HG03521 (cell line): ENCODE results near the gene L1CAM.

ENCODE experiments used
- ATAC-seq: cut with Tn5 transposase; IDR thresholded peaks from one replicate; pipeline ENCODE4 v1.9.1; 2021; ENCODE audit warnings: mild to moderate bottlenecking, moderate library complexity; ENCODE audit not compliant: unreplicated experiment

L1CAM gene

GRCh38 chrX:153905481-153906095 lies 19.6 kb upstream of the L1CAM start:
- ATAC-seq = no peak

GRCh38 chrX:153903991-153904957 lies 18.3 kb upstream of the L1CAM start, which contains the start of gene AVPR2:
TSS of gene AVPR2 (plus strand) at chrX:153904673. CDS start at chrX:153905146, 473 bp downstream.
- ATAC-seq = no peak

- no peak for ATAC-seq
Measured at GRCh38 chrX:153903238-153903980, 17.4 kb upstream of the L1CAM start.

- no peak for ATAC-seq
Measured at GRCh38 chrX:153902385-153902784, 16.4 kb upstream of the L1CAM start.

GRCh38 chrX:153901753-153902140 lies 15.8 kb upstream of the L1CAM start:
- ATAC-seq = no peak

- ATAC-seq = peak; percentile 58
Measured at GRCh38 chrX:153900831-153901752, 15.1 kb upstream of the L1CAM start.

- ATAC-seq = no peak
Measured at GRCh38 chrX:153897899-153898298, 11.9 kb upstream of the L1CAM start.

GRCh38 chrX:153889123-153889522 lies 3.1 kb upstream of the L1CAM start:
- no peak for ATAC-seq

GRCh38 chrX:153888344-153888743 lies 2.4 kb upstream of the L1CAM start:
- no peak for ATAC-seq

GRCh38 chrX:153887385-153887784 lies 1.4 kb upstream of the L1CAM start:
- no peak for ATAC-seq

GRCh38 chrX:153886915-153887314 lies 942 bp upstream of the L1CAM start:
- ATAC-seq = no peak

GRCh38 chrX:153885208-153885787 lies 675 bp downstream of the L1CAM start:
- ATAC-seq = no peak

GRCh38 chrX:153884590-153884989 lies 1.4 kb downstream of the L1CAM start:
- ATAC-seq = no peak

GRCh38 chrX:153884136-153884535 lies 1.8 kb downstream of the L1CAM start:
- no peak for ATAC-seq

GRCh38 chrX:153883163-153883843 lies 2.7 kb downstream of the L1CAM start:
- no peak for ATAC-seq

- ATAC-seq = no peak
Measured at GRCh38 chrX:153882557-153882956, 3.4 kb downstream of the L1CAM start.

- ATAC-seq = no peak
Measured at GRCh38 chrX:153882086-153882498, 3.9 kb downstream of the L1CAM start.

- ATAC-seq = no peak
Measured at GRCh38 chrX:153881281-153881680, 4.7 kb downstream of the L1CAM start.

- no peak for ATAC-seq
Measured at GRCh38 chrX:153880440-153880815, 5.5 kb downstream of the L1CAM start.
